Measurements from ENCODE around the gene PHF21A.

- TF ChIP-seq, protein P1, sequence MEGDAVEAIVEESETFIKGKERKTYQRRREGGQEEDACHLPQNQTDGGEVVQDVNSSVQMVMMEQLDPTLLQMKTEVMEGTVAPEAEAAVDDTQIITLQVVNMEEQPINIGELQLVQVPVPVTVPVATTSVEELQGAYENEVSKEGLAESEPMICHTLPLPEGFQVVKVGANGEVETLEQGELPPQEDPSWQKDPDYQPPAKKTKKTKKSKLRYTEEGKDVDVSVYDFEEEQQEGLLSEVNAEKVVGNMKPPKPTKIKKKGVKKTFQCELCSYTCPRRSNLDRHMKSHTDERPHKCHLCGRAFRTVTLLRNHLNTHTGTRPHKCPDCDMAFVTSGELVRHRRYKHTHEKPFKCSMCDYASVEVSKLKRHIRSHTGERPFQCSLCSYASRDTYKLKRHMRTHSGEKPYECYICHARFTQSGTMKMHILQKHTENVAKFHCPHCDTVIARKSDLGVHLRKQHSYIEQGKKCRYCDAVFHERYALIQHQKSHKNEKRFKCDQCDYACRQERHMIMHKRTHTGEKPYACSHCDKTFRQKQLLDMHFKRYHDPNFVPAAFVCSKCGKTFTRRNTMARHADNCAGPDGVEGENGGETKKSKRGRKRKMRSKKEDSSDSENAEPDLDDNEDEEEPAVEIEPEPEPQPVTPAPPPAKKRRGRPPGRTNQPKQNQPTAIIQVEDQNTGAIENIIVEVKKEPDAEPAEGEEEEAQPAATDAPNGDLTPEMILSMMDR (optimal IDR thresholded peaks at IDR 0.05 in 1 of 3, IDR thresholded peaks at IDR 0.05 in 1 of 3, conservative IDR thresholded peaks at IDR 0.05 in 1 of 3; ENCODE audit: extremely low read depth in 1 of 3, insufficient read depth in 2 of 3, low read length in 3 of 3), result no peak
- TF ChIP-seq EZH2 (IDR thresholded peaks at IDR 0.05; ENCODE audit: low read length), result no peak
Observed at GRCh38 chr11:46009647-46010046, 111.6 kb downstream of the PHF21A start.

Data from keratinocyte (primary cell).